ENCODE results near the gene SPOCK1.

Gene SPOCK1

DNA sequence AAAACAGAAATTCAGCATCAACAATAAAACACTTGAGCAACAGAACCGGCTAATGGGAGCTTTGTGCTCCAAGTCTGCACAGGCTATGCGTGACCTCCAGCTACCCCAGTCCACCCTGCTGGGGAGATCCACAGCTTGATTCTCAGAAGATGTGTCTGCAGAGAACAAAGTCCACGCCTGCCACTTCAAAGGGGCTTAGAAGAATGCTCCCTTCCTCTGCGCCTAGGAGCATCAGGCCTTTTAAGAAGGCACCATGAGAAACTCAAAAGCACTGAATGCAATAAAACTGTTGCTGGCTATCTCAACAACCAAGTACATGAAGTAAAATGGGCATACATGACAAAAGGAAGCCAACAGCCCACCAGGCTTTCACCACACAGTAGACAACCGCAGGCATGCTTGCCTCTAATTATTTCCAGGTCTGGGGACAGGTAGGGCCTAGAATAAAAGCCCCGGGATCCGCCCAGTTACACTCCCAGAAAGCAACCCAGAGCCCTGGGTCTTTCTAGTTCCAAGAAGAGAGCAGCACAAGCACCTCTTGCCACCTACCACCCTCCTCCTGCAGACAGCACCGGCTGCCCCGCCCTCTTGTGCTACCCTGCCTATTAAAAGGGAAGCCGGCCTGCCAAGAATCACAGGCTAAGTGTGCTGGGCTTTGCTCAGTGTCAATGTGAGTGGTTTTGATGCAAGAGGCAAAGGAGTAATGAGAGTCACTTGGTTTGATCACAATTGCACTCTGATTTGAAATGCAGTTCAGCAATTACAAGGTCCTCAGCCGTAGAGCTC, 123.2 kb downstream of the SPOCK1 start:
- DNase-seq (ENCODE audit: low read depth, low spot score): no peak
- H3K4me3 ChIP-seq (ENCODE audit: low read length): no peak overlapping the region

DNA sequence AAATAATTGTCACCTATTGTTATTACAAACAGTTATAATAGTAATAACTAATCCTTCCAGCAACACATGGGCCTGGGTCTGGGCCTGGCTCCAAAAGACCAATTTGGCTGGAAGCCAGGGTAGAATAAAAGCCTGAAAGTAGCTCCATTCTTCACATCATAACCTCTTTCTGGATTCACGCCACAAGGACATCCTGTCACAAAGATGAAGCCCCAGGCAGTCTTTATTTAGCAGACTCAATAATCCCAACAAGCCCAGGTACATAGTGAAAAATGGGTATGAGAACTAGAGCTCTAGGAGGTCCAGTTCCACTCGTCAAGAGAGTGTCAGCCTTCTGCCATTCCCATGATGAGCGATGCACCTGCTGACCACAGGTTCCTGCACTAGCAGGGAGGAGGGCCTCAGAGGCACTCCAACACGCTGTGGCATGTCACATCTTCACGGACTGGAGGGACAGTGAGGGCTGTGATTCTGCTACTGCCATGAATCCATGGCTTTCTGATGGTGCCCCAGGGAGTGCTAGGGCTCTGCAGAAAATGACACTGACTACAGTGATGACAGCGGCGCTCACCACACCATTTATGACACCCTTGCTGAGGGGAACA, 124.9 kb downstream of the SPOCK1 start:
- no peak overlapping the region for H3K4me3 ChIP-seq (ENCODE audit: low read length)
- DNase-seq (ENCODE audit: low read depth, low spot score): no peak

DNA sequence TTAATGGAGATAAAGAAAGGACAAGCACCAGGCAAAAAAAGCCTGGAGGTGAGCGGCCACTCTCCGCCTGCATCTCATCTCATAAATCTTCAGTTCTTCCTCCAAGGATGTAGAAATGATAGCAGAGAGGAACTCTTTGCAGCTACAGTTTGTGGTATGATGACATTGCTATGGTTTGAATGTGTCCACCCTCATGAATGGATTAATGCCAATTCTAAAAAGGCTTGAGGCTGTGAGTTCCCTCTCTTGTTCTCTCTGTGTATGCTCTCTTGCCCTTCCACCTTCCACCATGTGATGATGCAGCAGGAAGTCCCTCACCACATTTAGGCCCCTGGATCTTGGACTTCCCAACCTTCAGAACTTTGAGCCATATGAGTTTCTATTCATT, 126.4 kb downstream of the SPOCK1 start:
- H3K4me3 ChIP-seq (ENCODE audit: low read length): no peak overlapping the region
- no peak for DNase-seq (ENCODE audit: low read depth, low spot score)

DNA sequence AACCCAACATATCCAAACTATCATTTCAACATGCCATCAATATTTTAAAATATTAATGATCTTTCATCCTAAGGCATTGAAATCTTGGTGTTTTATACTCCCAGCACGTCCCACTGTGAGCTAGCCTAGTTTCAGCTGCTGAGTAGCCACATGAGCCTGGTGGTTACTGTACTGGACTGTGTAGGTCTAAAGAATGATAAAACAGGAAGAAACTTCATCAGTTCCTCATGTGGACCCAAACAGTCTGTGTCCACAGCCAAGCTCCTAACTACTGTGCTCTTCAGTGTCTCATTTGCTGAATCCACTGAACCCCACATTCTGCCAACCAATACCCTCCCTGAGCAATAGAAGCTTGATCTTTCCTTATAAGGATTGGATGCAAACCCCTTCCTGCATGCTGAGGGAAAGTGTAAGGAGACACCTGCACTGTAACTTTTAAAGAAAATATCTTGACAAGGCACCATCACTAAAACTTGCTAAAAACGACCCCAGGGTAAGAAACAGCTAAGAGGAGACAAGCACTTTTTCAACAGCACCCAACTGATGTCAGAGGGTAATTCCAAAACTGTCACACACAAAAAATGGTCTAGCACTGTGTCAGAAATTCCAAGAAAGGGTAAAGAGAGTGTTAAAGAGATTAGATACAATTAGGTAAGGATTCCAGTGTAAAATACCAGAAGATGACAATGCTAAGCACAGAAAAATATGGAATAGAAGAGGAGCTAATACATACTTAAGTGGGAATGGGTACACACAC, 126.9 kb downstream of the SPOCK1 start:
- no peak overlapping the region for H3K4me3 ChIP-seq (ENCODE audit: low read length)
- no peak for DNase-seq (ENCODE audit: low read depth, low spot score)

DNA sequence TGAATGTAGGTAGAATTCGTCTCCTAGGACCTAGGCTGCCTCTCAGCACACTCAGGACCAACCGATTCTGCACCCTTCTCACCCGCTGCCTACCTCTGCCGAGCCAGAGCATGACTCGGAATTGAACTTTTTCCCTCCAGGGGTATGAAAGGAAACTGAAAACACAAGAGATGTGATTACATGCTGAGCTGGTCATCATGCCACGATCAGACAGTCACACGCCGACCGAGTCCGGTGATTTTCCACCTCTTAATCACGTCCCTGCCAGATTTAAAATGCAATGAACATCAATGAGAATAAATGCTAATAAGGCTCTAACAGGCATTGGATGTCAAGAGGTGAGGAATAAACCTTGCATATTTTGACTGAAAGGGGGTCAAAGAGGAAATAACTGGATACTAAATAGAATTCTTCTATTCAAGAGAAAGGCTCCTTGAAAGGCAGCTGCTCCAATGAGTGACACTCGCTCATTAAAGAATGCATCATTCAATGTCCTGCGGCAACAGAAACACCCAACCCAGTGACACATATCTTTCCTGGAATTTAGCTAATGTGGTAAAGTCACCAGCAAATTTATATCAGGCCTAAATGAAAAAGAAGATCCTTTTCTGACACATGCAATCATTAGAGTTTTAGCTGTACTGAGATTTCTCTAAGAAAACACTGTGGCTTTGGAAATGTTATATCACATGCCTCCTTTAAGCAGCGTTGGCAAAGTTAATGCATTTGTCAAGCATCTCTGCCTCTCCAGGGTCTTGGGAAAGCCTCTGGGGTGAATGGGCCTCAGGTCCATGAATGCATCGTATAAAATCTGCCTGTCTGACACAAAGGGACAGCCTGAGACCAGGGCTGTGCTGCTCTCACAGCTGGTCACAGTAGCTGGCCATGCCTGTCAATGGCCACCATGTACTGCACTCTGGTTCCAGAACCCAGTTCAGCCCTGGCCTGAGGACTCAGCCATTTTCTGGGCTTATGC, 128.7 kb downstream of the SPOCK1 start:
- no peak for DNase-seq (ENCODE audit: low read depth, low spot score)

DNA sequence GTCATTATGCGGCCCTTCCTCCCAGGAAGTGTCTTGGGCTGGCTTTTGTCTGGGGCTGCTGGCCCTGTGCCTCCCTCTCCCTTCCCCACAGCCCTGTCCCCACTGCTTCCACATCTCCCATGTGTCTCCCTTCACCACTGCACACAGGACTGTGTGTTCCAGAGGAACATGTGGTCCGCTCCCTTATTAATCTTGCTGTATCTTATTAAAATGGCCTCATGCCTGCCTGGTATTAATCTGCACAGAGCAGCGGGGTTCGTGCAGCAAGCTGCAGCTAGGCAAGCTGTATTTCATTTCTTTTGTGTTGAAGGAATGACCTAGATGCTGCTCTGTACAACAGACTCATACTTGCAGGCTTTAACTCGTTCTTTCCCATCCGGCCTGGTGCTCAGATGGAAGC, 130.5 kb downstream of the SPOCK1 start:
- DNase-seq (ENCODE audit: low read depth, low spot score): no peak
- H3K4me3 ChIP-seq (ENCODE audit: low read length): no peak overlapping the region

More for the DNA sequence above, 128.7 kb downstream of the SPOCK1 start:
- no peak overlapping the region for H3K4me3 ChIP-seq (ENCODE audit: low read length)

DNA sequence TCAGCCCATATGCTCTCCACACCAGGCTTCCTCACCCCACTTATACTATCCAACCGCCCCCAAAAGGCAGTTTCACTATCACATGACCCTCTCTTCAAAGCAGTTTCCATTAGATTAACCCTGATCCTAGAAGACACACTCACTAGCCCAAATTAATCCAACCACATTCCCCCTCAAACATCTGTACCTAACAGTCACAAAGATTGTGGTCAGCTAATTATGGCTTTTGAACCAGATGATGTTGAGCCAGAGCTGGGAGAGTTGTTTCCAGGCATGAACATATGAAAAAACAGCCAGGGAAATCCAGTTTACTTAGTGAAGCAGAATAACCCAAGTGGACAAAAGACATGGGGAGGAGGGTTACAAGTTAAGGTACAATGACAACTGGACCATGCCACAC, 131.2 kb downstream of the SPOCK1 start:
- no peak for DNase-seq (ENCODE audit: low read depth, low spot score)
- H3K4me3 ChIP-seq (ENCODE audit: low read length): no peak overlapping the region

DNA sequence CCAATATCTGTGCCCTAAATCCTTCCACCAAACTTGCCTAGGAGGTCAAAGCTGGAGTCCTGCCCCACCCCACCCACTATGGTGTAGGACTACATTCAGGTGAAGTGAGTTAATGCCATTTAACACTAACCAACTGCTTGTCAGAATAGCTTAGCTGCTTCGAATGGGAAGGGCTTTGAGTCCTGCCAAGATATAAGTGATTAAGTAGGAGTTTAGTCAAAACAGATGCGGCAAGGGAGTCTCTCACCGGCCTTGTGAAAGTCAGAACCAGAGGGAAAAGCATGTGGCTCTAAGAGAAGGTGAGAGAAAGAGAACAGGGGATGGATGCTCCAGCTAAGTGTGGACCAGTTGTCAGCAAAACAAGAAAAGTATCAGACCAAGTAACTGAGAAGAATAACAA, 132.6 kb downstream of the SPOCK1 start:
- no peak overlapping the region for H3K4me3 ChIP-seq (ENCODE audit: low read length)
- DNase-seq (ENCODE audit: low read depth, low spot score): no peak

DNA sequence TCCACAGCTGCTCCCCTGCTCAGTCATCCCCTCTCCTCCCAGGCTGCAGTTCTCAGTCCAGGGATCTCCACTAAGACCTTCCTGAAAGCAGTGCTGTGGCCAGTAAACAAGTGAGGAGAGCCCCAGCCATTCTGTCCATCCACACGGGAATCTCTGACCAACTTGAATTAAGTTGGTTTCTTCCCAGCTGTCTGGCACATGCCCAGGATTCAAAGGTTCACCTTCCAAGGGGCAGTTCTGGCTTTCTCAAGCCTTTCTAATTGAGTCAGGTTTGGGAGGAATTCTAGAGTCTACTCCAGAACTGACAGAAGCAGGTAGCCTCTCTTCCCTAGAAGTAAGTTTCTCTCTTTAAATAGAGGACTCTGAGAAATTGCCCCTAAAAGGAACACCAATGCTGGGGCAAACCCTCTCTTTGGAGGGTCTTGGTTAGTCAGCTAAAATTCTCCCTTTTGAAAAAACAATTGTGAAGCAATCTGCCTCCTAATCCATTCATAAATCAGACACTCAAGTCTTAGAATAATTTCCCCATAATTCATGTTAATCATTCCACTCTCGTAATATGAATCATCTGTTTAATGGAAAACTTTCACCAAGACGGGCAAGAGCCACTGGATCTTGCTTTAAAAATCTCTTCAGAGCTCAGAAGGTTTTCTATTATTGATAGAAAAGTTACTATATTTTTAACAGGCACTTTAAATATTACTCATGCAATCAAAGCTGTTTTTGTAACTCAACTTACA, 133.8 kb downstream of the SPOCK1 start:
- no peak for DNase-seq (ENCODE audit: low read depth, low spot score)

DNA sequence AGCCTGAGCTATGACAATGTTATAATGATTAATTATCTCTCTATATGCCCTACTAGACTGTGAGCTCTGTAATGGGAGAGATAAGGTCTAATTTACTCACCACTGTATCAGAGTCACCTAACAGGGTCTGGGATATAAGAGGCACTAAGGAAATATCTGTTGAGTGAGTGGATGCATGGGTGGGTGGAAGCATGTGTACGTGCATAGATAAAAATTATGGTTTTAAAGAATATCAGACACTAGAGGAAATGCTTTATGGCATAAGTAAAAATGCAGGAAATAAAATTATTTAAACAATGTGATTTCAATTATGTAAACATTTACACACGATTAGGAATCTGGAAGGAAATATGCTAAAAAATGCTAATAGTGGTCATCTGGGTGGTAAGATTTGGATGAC, 137.8 kb downstream of the SPOCK1 start:
- H3K4me3 ChIP-seq (ENCODE audit: low read length): no peak overlapping the region
- DNase-seq (ENCODE audit: low read depth, low spot score): no peak

More for the DNA sequence above, 133.8 kb downstream of the SPOCK1 start:
- H3K4me3 ChIP-seq (ENCODE audit: low read length): no peak overlapping the region

DNA sequence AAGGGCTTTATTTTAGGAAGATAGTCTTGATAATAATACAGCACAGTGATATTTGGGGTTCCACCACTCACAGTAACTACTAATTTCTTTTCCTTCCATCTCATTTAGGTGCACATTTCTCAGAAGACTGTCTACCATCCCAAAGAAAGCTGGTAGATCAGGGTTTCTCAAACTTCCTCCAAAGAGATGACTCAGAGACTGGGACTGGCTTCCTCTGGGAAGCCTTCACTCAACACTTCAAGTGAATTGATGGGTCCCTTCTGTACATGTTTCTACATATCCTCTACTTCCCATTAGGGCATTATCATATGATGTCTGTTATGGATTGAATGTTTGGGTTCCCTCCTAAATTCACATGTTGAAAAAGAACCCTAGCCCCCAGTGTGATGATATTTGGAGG, 138.5 kb downstream of the SPOCK1 start:
- no peak for DNase-seq (ENCODE audit: low read depth, low spot score)
- H3K4me3 ChIP-seq (ENCODE audit: low read length): no peak overlapping the region

DNA sequence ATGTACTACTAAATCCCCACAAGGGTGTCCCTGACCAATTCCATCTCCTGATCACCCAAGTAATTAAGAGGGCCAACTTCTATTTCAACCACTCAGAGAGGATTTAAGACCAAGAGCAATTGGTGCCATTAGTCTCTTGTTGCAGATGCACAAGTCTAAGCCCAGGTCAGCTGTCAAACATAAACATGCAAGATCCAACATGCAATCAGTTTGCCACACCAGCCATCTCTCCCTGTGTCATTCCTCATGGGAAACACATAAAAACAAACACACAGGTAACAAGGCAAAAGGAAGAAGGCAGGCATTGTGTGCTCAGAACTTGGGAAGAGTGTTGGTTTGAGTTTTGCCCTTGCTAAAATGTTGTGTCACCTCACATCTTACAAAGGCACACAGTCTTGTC, 139.2 kb downstream of the SPOCK1 start:
- DNase-seq (ENCODE audit: low read depth, low spot score): no peak
- H3K4me3 ChIP-seq (ENCODE audit: low read length): no peak overlapping the region

DNA sequence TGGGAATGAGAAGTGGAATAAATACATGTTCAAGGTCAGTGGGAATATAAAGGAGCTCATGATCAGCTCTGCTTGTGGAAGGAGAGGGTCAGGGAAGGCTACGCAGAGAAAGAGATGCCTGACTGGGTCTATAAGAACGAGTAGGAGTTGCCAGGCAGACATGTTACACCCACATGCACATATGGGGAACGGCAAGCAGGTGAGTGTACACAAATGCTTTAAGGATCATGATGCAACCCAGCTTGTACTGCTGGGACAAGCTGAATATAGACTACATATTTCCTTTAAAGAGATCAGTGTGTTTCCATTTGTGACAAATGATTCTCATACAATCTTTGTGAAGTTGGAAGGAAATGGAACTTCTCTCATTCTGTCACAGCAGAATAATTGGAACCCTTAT, 141.7 kb downstream of the SPOCK1 start:
- no peak for DNase-seq (ENCODE audit: low read depth, low spot score)
- H3K4me3 ChIP-seq (ENCODE audit: low read length): no peak overlapping the region

DNA sequence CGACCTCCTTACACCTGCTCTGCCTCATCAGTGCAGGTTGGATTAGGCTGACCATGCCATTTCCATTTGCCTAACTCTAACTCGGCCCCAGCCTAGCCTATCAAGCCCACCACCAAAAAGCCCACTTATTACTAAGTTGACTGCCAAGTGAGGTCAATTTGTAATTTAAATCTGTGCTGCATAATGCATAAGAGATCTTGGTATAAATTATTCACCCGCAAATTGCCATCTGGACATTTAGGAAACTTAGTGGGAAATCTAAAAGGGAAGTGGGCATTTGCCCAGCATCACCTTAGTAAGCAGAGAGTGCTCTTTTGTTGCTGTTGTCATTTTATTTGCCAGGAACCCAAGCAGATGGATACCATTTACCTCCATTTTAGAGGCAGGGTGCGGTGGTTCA, 143.0 kb downstream of the SPOCK1 start:
- no peak overlapping the region for H3K4me3 ChIP-seq (ENCODE audit: low read length)
- DNase-seq (ENCODE audit: low read depth, low spot score): no peak

DNA sequence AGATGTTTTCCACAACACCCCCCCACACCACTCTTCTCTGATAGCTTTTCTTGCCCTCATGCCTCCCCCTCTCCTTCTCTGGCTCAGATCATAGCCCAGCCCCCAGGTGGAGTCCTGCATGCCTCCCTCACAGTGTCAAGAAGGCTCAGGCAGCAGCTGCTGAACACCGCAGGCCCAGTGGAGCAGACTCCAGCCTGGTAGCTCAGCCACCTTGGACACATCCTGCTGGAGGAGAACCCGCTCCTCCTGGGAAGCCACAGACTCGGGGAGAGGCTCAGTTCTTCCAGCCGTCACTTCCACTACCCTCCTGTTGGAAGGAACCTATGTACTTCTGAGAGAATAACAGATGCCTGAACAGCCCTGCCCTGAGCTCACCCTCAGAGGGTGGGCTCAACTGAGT, 143.4 kb downstream of the SPOCK1 start:
- no peak for DNase-seq (ENCODE audit: low read depth, low spot score)
- no peak overlapping the region for H3K4me3 ChIP-seq (ENCODE audit: low read length)

DNA sequence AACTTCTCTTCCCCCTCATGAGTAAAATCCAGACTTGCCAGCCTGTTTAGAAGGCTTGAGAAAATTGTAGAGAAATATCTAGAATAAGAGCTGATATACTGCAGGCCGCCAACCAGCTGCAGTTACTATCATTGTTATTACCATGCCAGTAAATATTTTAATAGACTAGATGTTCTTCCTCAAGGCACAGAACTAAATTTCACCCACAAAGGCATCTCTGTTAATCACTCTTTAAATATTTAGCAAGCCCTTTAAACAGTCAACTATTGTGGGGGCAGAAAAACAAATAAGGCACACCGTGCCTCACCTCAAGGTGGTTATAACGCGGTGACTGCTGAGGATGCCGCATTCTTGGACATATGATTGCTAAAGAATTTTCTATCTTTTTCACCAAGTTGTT, 147.0 kb downstream of the SPOCK1 start:
- no peak for DNase-seq (ENCODE audit: low read depth, low spot score)
- no peak overlapping the region for H3K4me3 ChIP-seq (ENCODE audit: low read length)

DNA sequence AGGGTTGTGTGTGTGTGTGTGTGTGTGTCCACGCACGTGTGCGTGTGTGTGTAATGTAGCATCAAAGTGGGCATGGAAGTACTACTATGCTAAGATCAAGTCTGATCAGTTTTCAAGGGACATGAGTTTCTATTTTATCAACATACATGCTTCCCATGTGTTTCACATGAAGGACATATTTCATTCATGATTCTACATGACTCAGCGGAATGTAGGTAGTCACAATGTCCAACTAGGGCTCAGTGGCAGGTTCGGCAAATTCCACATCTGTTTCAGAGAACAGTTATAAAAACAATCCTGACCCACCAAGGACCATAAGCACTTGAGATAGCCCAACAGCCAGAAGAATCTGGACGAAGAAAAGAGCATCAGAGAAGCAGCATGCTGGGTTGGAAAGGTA, 148.3 kb downstream of the SPOCK1 start:
- no peak for DNase-seq (ENCODE audit: low read depth, low spot score)
- H3K4me3 ChIP-seq (ENCODE audit: low read length): no peak overlapping the region

DNA sequence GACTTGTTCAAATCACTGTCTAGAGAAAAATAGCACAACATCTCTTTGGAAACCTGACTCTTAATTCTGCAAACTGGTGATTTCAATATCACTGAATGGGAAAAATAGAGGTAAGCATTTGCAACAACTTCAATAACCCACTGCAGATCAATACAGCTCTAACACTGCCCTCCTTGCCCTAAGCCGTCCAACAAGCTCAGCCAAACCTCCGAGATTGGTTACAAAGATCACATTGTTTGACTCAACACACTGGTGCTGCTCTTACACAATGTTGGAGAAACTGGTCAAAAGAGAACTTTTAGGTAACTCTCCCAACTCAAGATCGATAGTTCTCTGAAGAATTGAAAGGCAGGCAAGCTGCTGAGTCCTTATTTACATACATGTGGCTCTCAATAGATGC, 150.4 kb downstream of the SPOCK1 start:
- DNase-seq (ENCODE audit: low read depth, low spot score): no peak
- H3K4me3 ChIP-seq (ENCODE audit: low read length): no peak overlapping the region

DNA sequence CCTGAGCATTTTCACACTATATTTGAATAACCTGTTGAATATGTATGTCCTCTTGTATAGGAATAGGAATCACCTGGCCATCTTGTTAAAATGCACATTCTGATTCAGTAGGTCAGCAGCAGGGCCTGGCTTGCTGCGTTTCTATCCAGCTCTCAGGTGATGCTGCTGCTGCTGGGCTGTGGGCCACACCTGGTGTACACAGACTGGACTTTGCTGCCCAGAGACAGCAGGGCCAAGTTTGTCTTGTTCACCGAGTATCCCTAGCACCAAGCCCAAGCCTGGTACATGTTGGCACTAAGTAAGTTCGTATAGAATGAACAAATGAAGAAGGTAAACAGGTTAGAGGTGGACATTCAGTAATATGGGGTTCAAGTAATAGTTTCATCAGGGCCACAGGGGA, 151.3 kb downstream of the SPOCK1 start:
- no peak for DNase-seq (ENCODE audit: low read depth, low spot score)
- H3K4me3 ChIP-seq (ENCODE audit: low read length): no peak overlapping the region
